Stomach (tissue), 9 donors: ENCODE data around the gene FAM20C. TPM values are rescaled to one million over a fixed set of nuclear protein-coding genes. Genes with fewer than 3 reads are reported as not detected.
"Not testable (repeated sequence)": the region's sequence is repeated elsewhere in the genome, so short reads cannot be mapped to it uniquely, and the experiment has no call there.

Experiments used
- DNase-seq, 2 donors: peaks; one replicate each; pipeline versions ENCODE4 v3.0.0 to v3.0.0-alpha.2; 2013 to 2019
- H3K27ac ChIP-seq, 5 donors: fragments of 200-600 bp in 4 of 5; sonication (generic) in 4 of 5; one replicate each; pipeline ENCODE4 v1.5.1; 2013 to 2019; ENCODE audit warnings: mild to moderate bottlenecking in 1 of 5, moderate library complexity in 1 of 5
- H3K27me3 ChIP-seq, 3 donors: fragments of 200-600 bp; sonication (generic); one replicate each; pipeline ENCODE4 v1.5.1; 2017 to 2019; ENCODE audit warnings: mixed run types in 1 of 3
- H3K36me3 ChIP-seq, 4 donors: fragments of 200-600 bp; sonication (generic); 1 replicate in 3 of 4; 2 replicates in 1 of 4; pipeline ENCODE4 v1.5.1; 2016 to 2019
- H3K4me1 ChIP-seq, 4 donors: fragments of 200-600 bp; sonication (generic); one replicate each; pipeline ENCODE4 v1.5.1; 2016 to 2019
- H3K4me3 ChIP-seq, 4 donors: fragments of 200-600 bp; sonication (generic) in 3 of 4; one replicate each; pipeline ENCODE4 v1.5.1; 2016 to 2019; ENCODE audit warnings: mild to moderate bottlenecking in 1 of 4
- H3K9me3 ChIP-seq, 4 donors: fragments of 200-600 bp; sonication (generic); one replicate each; pipeline ENCODE4 v1.5.1; 2016 to 2019
- EP300 ChIP-seq: sonication (generic); formaldehyde crosslinking; IDR thresholded peaks from one replicate; pipeline ENCODE4 v1.6.1; 2017; ENCODE audit warnings: antibody characterized with exemption
- POLR2A ChIP-seq, 4 donors: fragments of 450-650 bp; IDR thresholded peaks; one replicate each; pipeline ENCODE4 v1.6.1; 2016; ENCODE audit warnings: antibody characterized with exemption in 4 of 4, control low read depth in 2 of 4, mild to moderate bottlenecking in 1 of 4, moderate library complexity in 1 of 4
- POLR2AphosphoS5 ChIP-seq, 3 donors: sonication (generic); formaldehyde crosslinking; IDR thresholded peaks; one replicate each; pipeline ENCODE4 v1.6.1; 2016; ENCODE audit warnings: antibody characterized with exemption in 3 of 3
- WGBS, 5 donors: extraction: QIAGEN DNeasy Blood & Tissue Kit in 3 of 5; methylation state at CpG; one replicate each; pipeline versions ENCODE4 v1.1.5 to v1.1.7; 2013 to 2018; 5-methylcytosine and 5-hydroxymethylcytosine counted together
- intact Hi-C: fragments of 100-400 bp; cut with DNase I; formaldehyde crosslinking; loops from one replicate; pipeline ENCODE4 v1.15.1; 2023; ENCODE audit warnings: low total_unique reads
- polyA plus RNA-seq, 3 donors: library from polyadenylated mRNA; stranded (reverse); fragments of 200-250 nt; gene quantifications; one replicate each; pipeline ENCODE4 v1.2.3, GENCODE V29; 2013
- total RNA-seq, 5 donors: library from RNA; depleted of rRNA; stranded (reverse); fragments of >200 nt; gene quantifications; one replicate each; pipeline versions ENCODE4 v1.1.0 to v1.2.3, GENCODE V29; 2014 to 2016
- TF ChIP-seq, protein P1 (sequence below), 7 experiments: fragments of 450-650 bp in 4 of 7; fragments of 200-600 bp in 3 of 7; sonication (generic) in 3 of 7; IDR thresholded peaks; one replicate each; pipeline ENCODE4 v1.5.1; 2016 to 2019; ENCODE audit warnings: antibody characterized with exemption in 7 of 7, control low read depth in 2 of 7, mild to moderate bottlenecking in 1 of 7
- donor health status: healthy with polysubstance abuse.
- donor health status: Bipolar disorder and iron deficiency.
- donor health status: healthy.

Gene FAM20C
- total and polyA plus RNA-seq, 8 donors: 19.1 to 89.8 (median 34.5) TPM

- H3K36me3 ChIP-seq: no peaks in the 10 kb centered on the region
- H3K9me3 ChIP-seq: no peaks in the 10 kb centered on the region
- DNase-seq: no peak
- peaks cover 0 to 3% (median 0%) of the 10 kb centered on the region in 3 donors for H3K27me3 ChIP-seq
- no peak overlapping the region for H3K27ac ChIP-seq
- WGBS, 5 donors: 84 to 94% (median 93%) methylated on average over 25 to 28 of the region's 28 CpGs
- intact Hi-C loops: no loop called here
- H3K4me3 ChIP-seq: no peak overlapping the region
- H3K4me1 ChIP-seq: peaks cover 0 to 18% (median 0%) of the 10 kb centered on the region in 4 donors
- no peak for TF ChIP-seq POLR2AphosphoS5 (IDR thresholded peaks at IDR 0.05)
- no peak for TF ChIP-seq POLR2A (IDR thresholded peaks at IDR 0.05)
- no peak for TF ChIP-seq EP300
- TF ChIP-seq, protein P1, sequence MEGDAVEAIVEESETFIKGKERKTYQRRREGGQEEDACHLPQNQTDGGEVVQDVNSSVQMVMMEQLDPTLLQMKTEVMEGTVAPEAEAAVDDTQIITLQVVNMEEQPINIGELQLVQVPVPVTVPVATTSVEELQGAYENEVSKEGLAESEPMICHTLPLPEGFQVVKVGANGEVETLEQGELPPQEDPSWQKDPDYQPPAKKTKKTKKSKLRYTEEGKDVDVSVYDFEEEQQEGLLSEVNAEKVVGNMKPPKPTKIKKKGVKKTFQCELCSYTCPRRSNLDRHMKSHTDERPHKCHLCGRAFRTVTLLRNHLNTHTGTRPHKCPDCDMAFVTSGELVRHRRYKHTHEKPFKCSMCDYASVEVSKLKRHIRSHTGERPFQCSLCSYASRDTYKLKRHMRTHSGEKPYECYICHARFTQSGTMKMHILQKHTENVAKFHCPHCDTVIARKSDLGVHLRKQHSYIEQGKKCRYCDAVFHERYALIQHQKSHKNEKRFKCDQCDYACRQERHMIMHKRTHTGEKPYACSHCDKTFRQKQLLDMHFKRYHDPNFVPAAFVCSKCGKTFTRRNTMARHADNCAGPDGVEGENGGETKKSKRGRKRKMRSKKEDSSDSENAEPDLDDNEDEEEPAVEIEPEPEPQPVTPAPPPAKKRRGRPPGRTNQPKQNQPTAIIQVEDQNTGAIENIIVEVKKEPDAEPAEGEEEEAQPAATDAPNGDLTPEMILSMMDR (IDR thresholded peaks at IDR 0.05): no peak
Measured at GRCh38 chr7:178444-178843, 13.9 kb upstream of the FAM20C start.

GRCh38 chr7:179209-179681, 13.1 kb upstream of the FAM20C start:
- 72 to 79% (median 75%) methylated on average over 19 of the region's 19 CpGs for WGBS, 5 donors
- Histone ChIP-seq H3K36me3 (no peaks in the 10 kb centered on the region), H3K27me3 (peaks cover 0 to 3% (median 0%) of the 10 kb centered on the region in 3 donors), H3K9me3 (no peaks in the 10 kb centered on the region), H3K4me3 (no peak overlapping the region), H3K4me1 (peaks cover 0 to 14% (median 0%) of the 10 kb centered on the region in 4 donors), H3K27ac (peak overlapping the region in 3 of 5 donors; percentile 31 to 56 (median 53))
- intact Hi-C loops: no loop called here
- TF ChIP-seq EP300 (no peak), POLR2A (IDR thresholded peaks at IDR 0.05) (no peak), POLR2AphosphoS5 (IDR thresholded peaks at IDR 0.05) (no peak)
- TF ChIP-seq, protein P1 (IDR thresholded peaks at IDR 0.05): no peak
- peak in 1 of 2 donors; percentile 35 for DNase-seq

GRCh38 chr7:179948-180694, 12.2 kb upstream of the FAM20C start:
- 88 to 92% (median 91%) methylated on average over 17 to 22 of the region's 22 CpGs for WGBS, 5 donors
- Histone ChIP-seq H3K4me3 (no peak overlapping the region), H3K36me3 (no peaks in the 10 kb centered on the region), H3K4me1 (peaks cover 0 to 14% (median 4%) of the 10 kb centered on the region in 4 donors), H3K27ac (peak overlapping the region in 2 of 5 donors; percentile 53 to 56), H3K27me3 (peaks cover 0 to 3% (median 0%) of the 10 kb centered on the region in 3 donors), H3K9me3 (no peaks in the 10 kb centered on the region)
- no peak for DNase-seq
- TF ChIP-seq POLR2A (IDR thresholded peaks at IDR 0.05) (no peak), EP300 (no peak), POLR2AphosphoS5 (IDR thresholded peaks at IDR 0.05) (no peak)
- TF ChIP-seq, protein P1 (IDR thresholded peaks at IDR 0.05): no peak
- intact Hi-C loops: no loop called here

DNA sequence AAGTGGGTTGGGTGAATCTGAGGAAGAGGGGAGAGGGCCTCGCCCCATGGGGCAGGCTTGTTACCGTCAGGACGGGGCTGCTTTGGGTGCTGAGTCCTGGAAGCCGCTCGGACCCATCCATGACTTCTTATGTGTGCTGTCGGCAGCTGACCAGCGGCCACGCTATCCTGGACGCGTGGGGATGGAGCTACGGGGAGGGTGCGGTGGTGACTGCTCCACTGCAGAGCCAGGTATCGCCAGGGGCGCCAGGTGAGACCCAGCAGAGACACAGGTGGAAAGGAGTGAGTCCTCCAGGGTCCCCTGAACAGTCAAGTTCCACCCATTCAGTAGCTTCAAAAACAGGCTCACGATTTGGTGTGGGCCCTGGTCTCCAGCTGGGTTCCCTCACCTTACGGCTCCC, 10.6 kb upstream of the FAM20C start:
- Histone ChIP-seq H3K4me1 (peaks cover 0 to 7% (median 4%) of the 10 kb centered on the region in 4 donors), H3K27ac (no peak overlapping the region), H3K9me3 (no peaks in the 10 kb centered on the region), H3K27me3 (peaks cover 0 to 3% (median 0%) of the 10 kb centered on the region in 3 donors), H3K4me3 (no peak overlapping the region), H3K36me3 (no peaks in the 10 kb centered on the region)
- no peak for DNase-seq
- 86 to 96% (median 92%) methylated on average over 16 of the region's 16 CpGs for WGBS, 5 donors
- TF ChIP-seq, protein P1 (IDR thresholded peaks at IDR 0.05): no peak
- TF ChIP-seq POLR2AphosphoS5 (IDR thresholded peaks at IDR 0.05): no peak
- intact Hi-C loops: no loop called here

DNA sequence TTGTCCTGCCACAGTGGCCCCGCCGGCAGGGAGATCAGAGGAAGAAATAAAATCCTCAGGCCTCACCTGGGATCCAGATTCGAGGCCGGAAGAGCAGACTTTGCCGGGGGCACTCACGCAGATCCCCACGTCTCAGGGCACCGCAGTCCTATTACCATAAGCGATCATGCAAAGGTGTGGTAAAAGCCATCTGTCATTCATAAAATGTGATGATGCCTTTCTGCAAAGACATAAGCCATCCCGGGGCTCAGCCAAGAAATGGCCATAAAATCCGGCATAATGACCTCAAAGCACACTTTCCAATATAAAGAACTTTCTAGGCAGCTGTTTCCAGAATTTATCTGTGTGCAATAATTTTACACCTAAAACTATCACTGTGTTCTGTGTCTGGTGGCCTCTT, 9.9 kb upstream of the FAM20C start:
- H3K27me3 ChIP-seq, DNase-seq, H3K27ac ChIP-seq, intact Hi-C loops, H3K36me3 ChIP-seq, H3K9me3 ChIP-seq, H3K4me1 ChIP-seq, H3K4me3 ChIP-seq: not testable (repeated sequence)
- WGBS, 5 donors: 73 to 95% (median 88%) methylated on average over 2 to 6 of the region's 11 CpGs
